ENCODE data around the gene TDRD7.

DNA sequence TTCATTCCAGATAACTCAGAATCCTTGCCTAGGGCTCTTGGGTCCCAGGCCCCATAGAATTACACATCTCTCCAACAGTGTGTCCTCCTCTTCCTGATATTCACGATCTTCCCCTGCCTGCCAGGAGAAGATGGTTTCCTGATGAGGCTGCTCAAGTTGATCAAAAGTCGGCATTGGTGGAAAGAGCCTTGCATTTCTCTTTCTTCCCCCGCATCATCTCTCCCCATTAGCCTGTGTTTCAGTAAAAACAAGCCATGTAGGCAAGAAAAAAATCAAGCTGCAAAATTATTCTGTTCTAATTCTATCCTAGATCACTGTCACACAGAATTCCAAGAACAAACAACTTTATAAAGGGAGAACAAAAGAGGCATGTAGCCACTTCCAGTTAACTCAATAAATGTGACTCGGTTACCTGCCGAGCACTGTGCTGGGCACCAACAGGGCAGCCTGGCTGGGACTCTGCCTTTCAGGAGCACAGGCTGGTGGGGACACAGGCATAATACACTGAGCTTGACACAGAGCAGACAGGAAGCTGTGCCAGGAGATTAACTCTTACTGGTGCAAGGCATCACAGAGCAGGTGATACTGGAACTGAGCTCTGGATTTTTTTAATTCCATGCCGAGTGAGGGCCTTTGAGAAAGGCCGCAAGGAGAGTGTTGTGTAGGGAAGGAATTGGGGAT is 115.1 kb downstream of the TDRD7 start:
- TF ChIP-seq EZH2phosphoT487 (IDR thresholded peaks at IDR 0.05; ENCODE audit: low read depth, severe bottlenecking, unreplicated experiment) = no peak
- TF ChIP-seq, protein P1, sequence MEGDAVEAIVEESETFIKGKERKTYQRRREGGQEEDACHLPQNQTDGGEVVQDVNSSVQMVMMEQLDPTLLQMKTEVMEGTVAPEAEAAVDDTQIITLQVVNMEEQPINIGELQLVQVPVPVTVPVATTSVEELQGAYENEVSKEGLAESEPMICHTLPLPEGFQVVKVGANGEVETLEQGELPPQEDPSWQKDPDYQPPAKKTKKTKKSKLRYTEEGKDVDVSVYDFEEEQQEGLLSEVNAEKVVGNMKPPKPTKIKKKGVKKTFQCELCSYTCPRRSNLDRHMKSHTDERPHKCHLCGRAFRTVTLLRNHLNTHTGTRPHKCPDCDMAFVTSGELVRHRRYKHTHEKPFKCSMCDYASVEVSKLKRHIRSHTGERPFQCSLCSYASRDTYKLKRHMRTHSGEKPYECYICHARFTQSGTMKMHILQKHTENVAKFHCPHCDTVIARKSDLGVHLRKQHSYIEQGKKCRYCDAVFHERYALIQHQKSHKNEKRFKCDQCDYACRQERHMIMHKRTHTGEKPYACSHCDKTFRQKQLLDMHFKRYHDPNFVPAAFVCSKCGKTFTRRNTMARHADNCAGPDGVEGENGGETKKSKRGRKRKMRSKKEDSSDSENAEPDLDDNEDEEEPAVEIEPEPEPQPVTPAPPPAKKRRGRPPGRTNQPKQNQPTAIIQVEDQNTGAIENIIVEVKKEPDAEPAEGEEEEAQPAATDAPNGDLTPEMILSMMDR (IDR thresholded peaks at IDR 0.05; ENCODE audit: poor library complexity) = no peak
- TF ChIP-seq EZH2 (IDR thresholded peaks at IDR 0.05; ENCODE audit: borderline replicate concordance) = no peak

All from hepatocyte (in vitro differentiated cells).